Measurements from ENCODE around the gene AGAP1.

GRCh38 chr2:236128321-236128720, 634.5 kb downstream of the AGAP1 start:
- TF ChIP-seq CTCF (IDR thresholded peaks at IDR 0.05 in 8 of 11, conservative IDR thresholded peaks at IDR 0.05 in 3 of 11) (no peak), POLR2AphosphoS5 (IDR thresholded peaks at IDR 0.05) (no peak), POLR2A (IDR thresholded peaks at IDR 0.05) (no peak)

All from spleen (tissue), 7 donors.